ACC112 (cell line): ENCODE results near the gene KCTD11.

Source experiments
- H2AFZ ChIP-seq: fragments of 200-600 bp; sonication (generic); one replicate; pipeline ENCODE4 v1.6.0; 2017; ENCODE audit warnings: antibody characterized with exemption, low read length; ENCODE audit not compliant: unreplicated experiment
- H3K27ac ChIP-seq: fragments of 200-600 bp; sonication (generic); 2 replicates; pipeline ENCODE4 v1.5.1; 2014; ENCODE audit warnings: low read depth, mild to moderate bottlenecking, antibody characterized with exemption, low read length, moderate library complexity
- H3K27me3 ChIP-seq: fragments of 200-600 bp; sonication (generic); 2 replicates; pipeline ENCODE4 v1.6.1; 2014; ENCODE audit warnings: mild to moderate bottlenecking, antibody characterized with exemption, low read length, moderate library complexity, mixed read lengths; ENCODE audit not compliant: insufficient read depth
- H3K36me3 ChIP-seq: fragments of 200-600 bp; sonication (generic); 2 replicates; pipeline ENCODE4 v1.6.1; 2016; ENCODE audit warnings: mild to moderate bottlenecking, antibody characterized with exemption, low read length, moderate library complexity, mixed read lengths; ENCODE audit not compliant: insufficient read depth
- H3K4me1 ChIP-seq: fragments of 200-600 bp; sonication (generic); one replicate; pipeline ENCODE4 v1.6.1; 2016; ENCODE audit warnings: low read length, mixed read lengths; ENCODE audit not compliant: insufficient read depth, unreplicated experiment, control insufficient read depth
- H3K4me3 ChIP-seq: fragments of 200-600 bp; sonication (generic); 2 replicates; pipeline ENCODE4 v1.5.1; 2014; ENCODE audit warnings: mild to moderate bottlenecking, low read depth, low read length
- H3K79me2 ChIP-seq: fragments of 200-600 bp; sonication (generic); one replicate; pipeline ENCODE4 v1.6.0; 2016; ENCODE audit warnings: low read length; ENCODE audit not compliant: control insufficient read depth, unreplicated experiment, insufficient read depth

Gene KCTD11

GRCh38 chr17:7313088-7313889 is 38.7 kb upstream of the KCTD11 start:
- Histone ChIP-seq H3K79me2 (peaks cover 49% of the 10 kb centered on the region), H3K27ac (0 out of 2 replicates have a peak overlapping the region, but pooled peaks have one; percentile 14), H2AFZ (no peak overlapping the region), H3K36me3 (peaks cover 31% of the 10 kb centered on the region), H3K27me3 (no peaks in the 10 kb centered on the region), H3K4me3 (peak overlapping the region; percentile 92), H3K4me1 (peaks cover 47% of the 10 kb centered on the region)

- H3K27me3 ChIP-seq = no peaks in the 10 kb centered on the region
- H3K27ac ChIP-seq = peak overlapping the region; percentile 78
- peaks cover 41% of the 10 kb centered on the region for H3K79me2 ChIP-seq
- no peak overlapping the region for H2AFZ ChIP-seq
- peak overlapping the region; percentile 92 for H3K4me3 ChIP-seq
- peaks cover 46% of the 10 kb centered on the region for H3K4me1 ChIP-seq
- H3K36me3 ChIP-seq = peaks cover 31% of the 10 kb centered on the region
These were observed 37.9 kb upstream of the KCTD11 start for GRCh38 chr17:7313890-7314718.

- peaks cover 38% of the 10 kb centered on the region for H3K4me1 ChIP-seq
These were observed 37.0 kb upstream of the KCTD11 start, which contains the start of gene GPS2 for GRCh38 chr17:7314719-7315569. Gene GPS2 (minus strand): TSS chr17:7315360. CDS start chr17:7315052, 308 bp downstream.

GRCh38 chr17:7315570-7316235 is 36.3 kb upstream of the KCTD11 start:
- peaks cover 25% of the 10 kb centered on the region for H3K79me2 ChIP-seq
- peak overlapping the region; percentile 12 for H2AFZ ChIP-seq
- H3K27me3 ChIP-seq = no peaks in the 10 kb centered on the region
- peak overlapping the region; percentile 78 for H3K27ac ChIP-seq
- peaks cover 30% of the 10 kb centered on the region for H3K4me1 ChIP-seq
- peaks cover 25% of the 10 kb centered on the region for H3K36me3 ChIP-seq
- peak overlapping the region; percentile 92 for H3K4me3 ChIP-seq

More at GRCh38 chr17:7314719-7315569, 37.0 kb upstream of the KCTD11 start, which contains the start of gene GPS2:
- H2AFZ ChIP-seq = peak within 1 kb of the TSS; percentile 12
- peak within 1 kb of the TSS; percentile 78 for H3K27ac ChIP-seq
- H3K27me3 ChIP-seq = no peaks in the 10 kb centered on the region
- peak within 1 kb of the TSS; percentile 92 for H3K4me3 ChIP-seq
- peaks cover 32% of the 10 kb centered on the region for H3K79me2 ChIP-seq
- peaks cover 27% of the 10 kb centered on the region for H3K36me3 ChIP-seq

GRCh38 chr17:7317161-7317803 is 34.7 kb upstream of the KCTD11 start:
- peaks cover 14% of the 10 kb centered on the region for H3K79me2 ChIP-seq
- no peak overlapping the region for H2AFZ ChIP-seq
- peaks cover 24% of the 10 kb centered on the region for H3K4me1 ChIP-seq
- no peak overlapping the region for H3K27ac ChIP-seq
- H3K27me3 ChIP-seq = no peaks in the 10 kb centered on the region
- H3K36me3 ChIP-seq = peaks cover 18% of the 10 kb centered on the region; the same call in 1 of the 2 replicates
- H3K4me3 ChIP-seq = no peak overlapping the region

GRCh38 chr17:7318121-7318860 is 33.7 kb upstream of the KCTD11 start:
- Histone ChIP-seq H3K4me1 (peaks cover 18% of the 10 kb centered on the region), H3K4me3 (no peak overlapping the region), H3K27me3 (no peaks in the 10 kb centered on the region), H3K79me2 (peaks cover 5% of the 10 kb centered on the region), H2AFZ (no peak overlapping the region), H3K36me3 (peaks cover 17% of the 10 kb centered on the region; the same call in 1 of the 2 replicates), H3K27ac (no peak overlapping the region)

- no peaks in the 10 kb centered on the region for H3K79me2 ChIP-seq
- H3K27me3 ChIP-seq = no peaks in the 10 kb centered on the region
- peaks cover 21% of the 10 kb centered on the region; the same call in 1 of the 2 replicates for H3K36me3 ChIP-seq
- H3K4me1 ChIP-seq = no peaks in the 10 kb centered on the region
- no peak overlapping the region for H3K4me3 ChIP-seq
- no peak overlapping the region for H3K27ac ChIP-seq
- no peak overlapping the region for H2AFZ ChIP-seq
These were observed 30.5 kb upstream of the KCTD11 start for GRCh38 chr17:7321466-7321865.

- no peak overlapping the region for H3K4me3 ChIP-seq
- no peaks in the 10 kb centered on the region for H3K27me3 ChIP-seq
- peaks cover 21% of the 10 kb centered on the region; the same call in 1 of the 2 replicates for H3K36me3 ChIP-seq
- no peak overlapping the region for H3K27ac ChIP-seq
- H3K79me2 ChIP-seq = peaks cover 4% of the 10 kb centered on the region
- H3K4me1 ChIP-seq = peaks cover 2% of the 10 kb centered on the region
- no peak overlapping the region for H2AFZ ChIP-seq
These were observed 29.3 kb upstream of the KCTD11 start for GRCh38 chr17:7322520-7323194.
